Lung (tissue), 12 donors: ENCODE measurements around the gene UROS. TPM values are rescaled to one million over a fixed set of nuclear protein-coding genes. Genes with fewer than 3 reads are reported as not detected.

Experiments used
- ATAC-seq: fragments of 200-7000 bp; cut with Tn5 transposase; one replicate; pipeline ENCODE4 v1.9.1; 2020; ENCODE audit warnings: moderate number of reproducible peaks; ENCODE audit not compliant: insufficient read depth, low FRiP score
- DNase-seq, 3 donors: peaks; one replicate each; pipeline ENCODE4 v3.0.0-alpha.2; 2013 to 2017
- H3K27ac ChIP-seq, 2 donors: one replicate each; pipeline ENCODE4 v1.5.1; 2013; ENCODE audit warnings: mild to moderate bottlenecking in 2 of 2, moderate library complexity in 2 of 2, control low read depth in 1 of 2, inconsistent platforms in 1 of 2, low read depth in 1 of 2, low read length in 1 of 2
- H3K27me3 ChIP-seq, 3 donors: one replicate each; pipeline ENCODE4 v1.5.1; 2013; ENCODE audit warnings: low read length in 2 of 3; ENCODE audit not compliant: control insufficient read depth in 3 of 3, insufficient read depth in 3 of 3
- H3K36me3 ChIP-seq, 4 donors: one replicate each; pipeline ENCODE4 v1.5.1; 2013; ENCODE audit warnings: low read length in 4 of 4, mild to moderate bottlenecking in 1 of 4, moderate library complexity in 1 of 4; ENCODE audit not compliant: control insufficient read depth in 4 of 4, insufficient read depth in 4 of 4
- H3K4me1 ChIP-seq, 5 donors: one replicate each; pipeline ENCODE4 v1.5.1; 2013; ENCODE audit warnings: low read length in 5 of 5, mild to moderate bottlenecking in 2 of 5, moderate library complexity in 1 of 5; ENCODE audit not compliant: control insufficient read depth in 5 of 5, insufficient read depth in 5 of 5
- H3K4me3 ChIP-seq: one replicate; pipeline ENCODE4 v1.5.1; 2013; ENCODE audit warnings: mild to moderate bottlenecking, control low read depth, moderate library complexity
- H3K9ac ChIP-seq, 2 donors: one replicate each; pipeline ENCODE4 v1.5.1; 2013; ENCODE audit warnings: low read length in 2 of 2, control low read depth in 1 of 2; ENCODE audit not compliant: insufficient read depth in 1 of 2
- H3K9me3 ChIP-seq, 4 donors: one replicate each; pipeline ENCODE4 v1.5.1; 2013; ENCODE audit warnings: low read length in 3 of 4, mild to moderate bottlenecking in 1 of 4, moderate library complexity in 1 of 4; ENCODE audit not compliant: control insufficient read depth in 4 of 4, insufficient read depth in 3 of 4
- WGBS, 2 donors: extraction: QIAGEN DNeasy Blood & Tissue Kit; methylation state at CpG; one replicate each; pipeline ENCODE4 v1.1.7; 2013; 5-methylcytosine and 5-hydroxymethylcytosine counted together
- polyA plus RNA-seq, 2 donors: library from polyadenylated mRNA; stranded (reverse); fragments of 200-250 nt; gene quantifications; one replicate each; pipeline ENCODE4 v1.2.1, GENCODE V29; 2013
- total RNA-seq, 2 donors: library from RNA; depleted of rRNA in 1 of 2; stranded (reverse); fragments of >200 nt in 1 of 2; gene quantifications; one replicate each; pipeline ENCODE4 v1.2.1, GENCODE V29; 2014 to 2021
- TF ChIP-seq, protein P1 (sequence below): IDR thresholded peaks from 2 replicates; pipeline ENCODE4 v1.5.1; 2012; ENCODE audit warnings: mild to moderate bottlenecking; ENCODE audit errors: control extremely low read depth, extremely low read depth
- donor health status: control.
- donor health status: control.
- donor health status: Bipolar disorder and iron deficiency.
- donor health status: healthy.
- donor health status: DM: yes; HTN: yes; CAD: no.

UROS gene
- total and polyA plus RNA-seq, 4 donors, result 29.8 to 45.5 (median 38.6) TPM

DNA sequence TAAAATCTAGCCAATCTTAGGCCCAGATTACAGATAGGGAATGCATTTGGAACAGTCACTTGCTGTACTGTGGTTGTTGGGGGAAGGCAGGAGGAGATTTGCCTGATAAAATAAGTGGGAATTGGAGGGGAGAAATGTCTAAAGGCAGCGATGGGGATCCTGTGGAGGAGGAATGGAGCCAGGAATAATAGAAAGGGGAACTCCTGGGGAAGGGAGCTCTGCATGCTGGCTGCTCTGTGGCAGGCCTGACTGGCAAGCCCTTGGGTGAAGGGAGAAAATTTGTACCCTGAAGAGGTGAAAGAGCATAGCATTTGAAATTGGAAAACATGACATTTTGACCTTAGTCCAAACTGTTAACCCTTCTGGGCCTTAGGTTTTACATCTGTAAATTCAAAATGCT lies 61.1 kb downstream of the UROS start:
- TF ChIP-seq, protein P1, sequence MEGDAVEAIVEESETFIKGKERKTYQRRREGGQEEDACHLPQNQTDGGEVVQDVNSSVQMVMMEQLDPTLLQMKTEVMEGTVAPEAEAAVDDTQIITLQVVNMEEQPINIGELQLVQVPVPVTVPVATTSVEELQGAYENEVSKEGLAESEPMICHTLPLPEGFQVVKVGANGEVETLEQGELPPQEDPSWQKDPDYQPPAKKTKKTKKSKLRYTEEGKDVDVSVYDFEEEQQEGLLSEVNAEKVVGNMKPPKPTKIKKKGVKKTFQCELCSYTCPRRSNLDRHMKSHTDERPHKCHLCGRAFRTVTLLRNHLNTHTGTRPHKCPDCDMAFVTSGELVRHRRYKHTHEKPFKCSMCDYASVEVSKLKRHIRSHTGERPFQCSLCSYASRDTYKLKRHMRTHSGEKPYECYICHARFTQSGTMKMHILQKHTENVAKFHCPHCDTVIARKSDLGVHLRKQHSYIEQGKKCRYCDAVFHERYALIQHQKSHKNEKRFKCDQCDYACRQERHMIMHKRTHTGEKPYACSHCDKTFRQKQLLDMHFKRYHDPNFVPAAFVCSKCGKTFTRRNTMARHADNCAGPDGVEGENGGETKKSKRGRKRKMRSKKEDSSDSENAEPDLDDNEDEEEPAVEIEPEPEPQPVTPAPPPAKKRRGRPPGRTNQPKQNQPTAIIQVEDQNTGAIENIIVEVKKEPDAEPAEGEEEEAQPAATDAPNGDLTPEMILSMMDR, result no peak
- no peaks in the 10 kb centered on the region for H3K27me3 ChIP-seq
- ATAC-seq (no peak), DNase-seq (no peak)
- peaks cover 0 to 6% (median 0%) of the 10 kb centered on the region in 5 donors for H3K4me1 ChIP-seq
- H3K27ac ChIP-seq, result no peak overlapping the region
- H3K36me3 ChIP-seq, result peaks cover 16 to 66% (median 32%) of the 10 kb centered on the region in 4 donors
- no peak overlapping the region for H3K9ac ChIP-seq
- H3K4me3 ChIP-seq, result no peak overlapping the region
- 63 to 94% methylated on average over 1 of the region's 1 CpG for WGBS, 2 donors
- H3K9me3 ChIP-seq, result no peaks in the 10 kb centered on the region

DNA sequence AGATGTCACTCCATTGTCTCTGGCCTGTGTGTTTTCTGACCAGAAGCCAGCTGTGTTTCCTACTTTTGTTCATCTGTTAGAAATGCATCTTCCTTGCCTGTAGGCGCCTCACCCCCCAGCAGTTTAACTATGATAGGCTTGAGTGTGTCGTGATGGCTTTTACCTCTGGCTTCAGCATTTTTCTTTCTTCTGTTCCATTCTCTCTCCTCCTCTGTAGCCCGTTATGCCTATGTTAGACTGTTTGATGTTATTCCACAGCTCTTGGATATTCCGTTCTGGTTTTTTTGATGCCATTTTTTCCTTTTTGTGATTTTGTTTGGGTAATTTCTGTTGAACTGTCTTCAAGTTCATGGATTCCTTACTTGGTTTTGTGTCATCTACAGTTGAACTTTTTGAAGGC lies 65.3 kb downstream of the UROS start:
- Histone ChIP-seq H3K36me3 (peaks cover 29 to 60% (median 35%) of the 10 kb centered on the region in 4 donors), H3K4me3 (no peak overlapping the region), H3K27me3 (no peaks in the 10 kb centered on the region), H3K9me3 (no peaks in the 10 kb centered on the region), H3K27ac (no peak overlapping the region), H3K4me1 (no peaks in the 10 kb centered on the region), H3K9ac (no peak overlapping the region)
- WGBS, 2 donors, result 90 to 92% methylated on average over 4 of the region's 4 CpGs
- no peak for ATAC-seq
- no peak for DNase-seq
- TF ChIP-seq, protein P1, result no peak

DNA sequence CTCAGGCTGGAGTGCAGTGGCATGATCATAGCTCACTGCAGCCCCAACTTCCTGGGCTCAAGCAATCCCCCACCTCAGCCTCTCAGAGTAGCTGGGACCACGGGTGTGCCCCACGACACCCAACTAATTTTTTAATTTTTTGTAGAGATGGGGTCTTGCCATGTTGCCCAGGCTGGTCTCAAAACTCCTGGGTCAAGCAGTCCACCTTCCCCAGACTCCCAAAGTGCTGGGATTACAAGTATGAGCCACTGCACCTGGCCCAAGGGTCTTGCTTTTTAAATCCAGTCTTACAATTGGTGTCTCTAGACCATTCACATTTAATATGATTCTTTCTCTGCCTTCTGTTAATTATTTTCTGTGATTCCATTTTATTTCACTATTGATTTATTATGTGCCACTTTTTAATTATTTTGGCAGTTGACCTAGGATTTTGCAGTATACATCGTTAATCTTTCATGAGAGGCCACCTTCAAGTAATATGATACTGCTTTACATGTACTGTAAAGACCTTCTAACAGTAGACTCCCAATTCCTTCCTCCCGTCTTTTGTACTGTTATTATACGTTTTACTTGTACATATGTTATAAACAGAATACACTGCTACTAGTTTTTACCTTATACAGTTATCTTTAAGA lies 66.1 kb downstream of the UROS start:
- peaks cover 27 to 60% (median 35%) of the 10 kb centered on the region in 4 donors for H3K36me3 ChIP-seq
- ATAC-seq (no peak), DNase-seq (no peak)
- TF ChIP-seq, protein P1, result no peak
- 92 to 94% methylated on average over 5 of the region's 5 CpGs for WGBS, 2 donors
- no peaks in the 10 kb centered on the region for H3K9me3 ChIP-seq
- no peak overlapping the region for H3K27ac ChIP-seq
- H3K4me1 ChIP-seq, result no peaks in the 10 kb centered on the region
- no peak overlapping the region for H3K9ac ChIP-seq
- no peaks in the 10 kb centered on the region for H3K27me3 ChIP-seq
- no peak overlapping the region for H3K4me3 ChIP-seq

DNA sequence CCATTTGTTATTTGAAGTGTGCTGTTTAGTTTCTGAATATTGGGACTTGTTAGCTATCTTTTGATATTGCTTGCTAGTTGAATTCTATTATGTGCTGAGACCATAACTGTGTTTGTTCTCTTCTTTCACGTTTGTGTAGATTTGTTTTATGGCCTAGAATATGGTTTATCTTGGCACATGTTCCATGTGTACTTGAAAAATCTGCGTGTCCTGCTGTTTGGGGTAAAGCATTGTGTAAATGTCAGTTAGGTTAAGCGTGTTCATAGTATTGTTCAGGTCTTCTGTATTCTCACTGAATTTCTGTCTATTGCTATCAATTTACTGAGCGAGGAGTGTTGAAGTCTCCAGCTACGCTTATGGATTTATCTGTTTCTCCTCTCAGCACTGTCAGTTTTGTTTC lies 66.9 kb downstream of the UROS start:
- Histone ChIP-seq H3K9me3 (no peaks in the 10 kb centered on the region), H3K9ac (no peak overlapping the region), H3K36me3 (peaks cover 30 to 64% (median 40%) of the 10 kb centered on the region in 4 donors), H3K27me3 (no peaks in the 10 kb centered on the region), H3K4me1 (no peaks in the 10 kb centered on the region), H3K4me3 (no peak overlapping the region), H3K27ac (no peak overlapping the region)
- 72 to 89% methylated on average over 5 of the region's 5 CpGs for WGBS, 2 donors
- DNase-seq, result no peak
- no peak for ATAC-seq
- TF ChIP-seq, protein P1, result no peak
